Measurements from ENCODE around the gene PRDM2. TPM values are rescaled to one million over a fixed set of nuclear protein-coding genes. Genes with fewer than 3 reads are reported as not detected.

Gene PRDM2
- polyA plus RNA-seq, 1 donor = 38.9 TPM

DNA sequence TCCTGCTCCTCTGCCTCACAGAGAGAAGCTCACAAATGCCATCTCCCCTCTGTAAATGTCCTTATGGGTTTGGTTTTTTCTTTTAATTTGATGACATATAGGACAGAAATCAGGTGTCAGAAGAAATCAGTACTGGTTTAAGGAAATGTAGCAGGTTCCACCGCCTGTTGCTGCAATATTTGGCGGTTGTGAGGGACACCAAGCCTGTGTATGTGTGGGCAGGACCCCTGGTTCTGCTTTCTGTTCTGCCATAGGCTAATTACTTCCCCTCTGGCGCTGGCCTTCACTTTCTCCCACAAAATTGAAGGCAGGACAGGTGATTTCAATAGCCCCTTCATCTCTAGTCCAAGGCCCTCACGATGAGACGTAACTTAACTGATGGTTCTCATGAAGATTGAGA is 69.2 kb downstream of the PRDM2 start:
- DNase-seq = no peak

- DNase-seq = no peak
These were observed 69.8 kb downstream of the PRDM2 start for GRCh38 chr1:13769830-13770229.

DNA sequence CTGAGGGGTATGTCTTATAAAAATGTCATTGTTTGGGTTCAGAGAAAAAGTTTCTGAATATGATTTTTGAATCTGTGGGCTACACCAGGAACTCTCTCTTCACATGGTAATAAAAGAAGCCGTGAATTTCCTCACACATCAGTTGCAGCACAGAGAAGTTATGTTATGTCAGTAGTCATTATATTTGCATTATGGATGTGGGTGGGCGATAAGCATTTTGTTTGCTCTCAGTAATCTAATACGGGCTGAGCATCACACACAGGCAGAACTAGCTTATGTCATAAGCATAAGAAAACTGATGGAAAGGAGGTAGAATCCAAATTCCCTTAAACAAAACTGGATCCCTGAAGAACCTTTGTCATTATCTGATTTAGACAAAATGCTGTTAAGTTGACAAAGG is 70.8 kb downstream of the PRDM2 start:
- no peak for DNase-seq

- DNase-seq = no peak
These were observed 71.8 kb downstream of the PRDM2 start for GRCh38 chr1:13771745-13772144.

GRCh38 chr1:13772271-13772670 is 72.3 kb downstream of the PRDM2 start:
- no peak for DNase-seq

- no peak for DNase-seq
These were observed 74.1 kb downstream of the PRDM2 start for GRCh38 chr1:13774121-13774520.

DNA sequence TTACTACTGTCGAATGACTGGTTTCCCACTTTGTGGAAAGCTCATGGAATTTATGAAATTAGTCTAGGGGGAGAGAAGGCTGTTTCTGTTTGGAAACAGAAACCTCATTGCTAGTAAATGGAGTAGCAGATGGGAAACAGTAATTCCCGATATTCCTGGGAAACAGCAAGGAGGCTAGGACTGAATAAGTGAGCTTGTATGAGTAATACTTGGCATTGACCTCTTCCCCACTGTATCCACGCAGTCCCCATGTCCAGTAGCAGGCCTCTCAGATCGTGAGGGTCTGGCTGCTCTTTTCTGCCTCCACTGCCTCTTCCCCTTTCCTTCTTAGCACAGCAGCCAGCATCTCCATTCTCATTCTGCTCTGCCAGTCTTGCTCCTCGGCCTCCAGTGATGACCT is 75.5 kb downstream of the PRDM2 start:
- DNase-seq = peak; percentile 72

DNA sequence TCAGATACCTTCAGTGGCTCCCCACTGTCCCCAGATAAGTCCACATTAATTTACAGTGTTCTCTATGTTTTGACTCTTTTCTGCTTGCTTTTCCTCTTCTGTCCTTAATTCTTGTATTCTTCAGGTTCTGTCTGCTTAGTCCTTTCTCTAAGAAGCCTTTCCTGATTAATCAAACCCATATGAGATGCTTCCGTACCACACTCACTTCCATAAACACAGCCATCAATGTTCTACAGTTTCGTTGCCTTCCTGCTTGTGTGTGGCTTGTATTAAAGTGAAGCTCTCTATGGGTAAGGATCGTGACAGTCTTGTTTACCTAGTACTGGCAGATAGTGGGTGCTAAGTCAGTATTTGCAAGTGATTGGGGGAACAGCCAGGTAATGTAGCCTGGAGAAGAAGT is 75.9 kb downstream of the PRDM2 start:
- DNase-seq = no peak

- DNase-seq = no peak
These were observed 78.4 kb downstream of the PRDM2 start for GRCh38 chr1:13778431-13778830.

DNA sequence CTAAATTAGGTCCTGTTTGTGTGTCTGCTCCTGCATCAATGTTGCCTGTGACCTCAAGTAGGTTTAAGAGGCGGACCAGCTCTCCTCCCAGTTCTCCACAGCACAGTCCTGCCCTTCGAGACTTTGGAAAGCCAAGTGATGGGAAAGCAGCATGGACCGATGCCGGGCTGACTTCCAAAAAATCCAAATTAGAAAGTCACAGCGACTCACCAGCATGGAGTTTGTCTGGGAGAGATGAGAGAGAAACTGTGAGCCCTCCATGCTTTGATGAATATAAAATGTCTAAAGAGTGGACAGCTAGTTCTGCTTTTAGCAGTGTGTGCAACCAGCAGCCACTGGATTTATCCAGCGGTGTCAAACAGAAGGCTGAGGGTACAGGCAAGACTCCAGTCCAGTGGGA is 79.9 kb downstream of the PRDM2 start:
- no peak for DNase-seq

- no peak for DNase-seq
These were observed 80.8 kb downstream of the PRDM2 start for GRCh38 chr1:13780780-13781179.

DNA sequence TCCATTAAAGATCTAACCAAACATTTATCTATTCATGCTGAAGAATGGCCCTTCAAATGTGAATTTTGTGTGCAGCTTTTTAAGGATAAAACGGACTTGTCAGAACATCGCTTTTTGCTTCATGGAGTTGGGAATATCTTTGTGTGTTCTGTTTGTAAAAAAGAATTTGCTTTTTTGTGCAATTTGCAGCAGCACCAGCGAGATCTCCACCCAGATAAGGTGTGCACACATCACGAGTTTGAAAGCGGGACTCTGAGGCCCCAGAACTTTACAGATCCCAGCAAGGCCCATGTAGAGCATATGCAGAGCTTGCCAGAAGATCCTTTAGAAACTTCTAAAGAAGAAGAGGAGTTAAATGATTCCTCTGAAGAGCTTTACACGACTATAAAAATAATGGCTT is 81.2 kb downstream of the PRDM2 start:
- no peak for DNase-seq

- peak; percentile 68 for DNase-seq
These were observed 82.1 kb downstream of the PRDM2 start for GRCh38 chr1:13781907-13782633.

DNA sequence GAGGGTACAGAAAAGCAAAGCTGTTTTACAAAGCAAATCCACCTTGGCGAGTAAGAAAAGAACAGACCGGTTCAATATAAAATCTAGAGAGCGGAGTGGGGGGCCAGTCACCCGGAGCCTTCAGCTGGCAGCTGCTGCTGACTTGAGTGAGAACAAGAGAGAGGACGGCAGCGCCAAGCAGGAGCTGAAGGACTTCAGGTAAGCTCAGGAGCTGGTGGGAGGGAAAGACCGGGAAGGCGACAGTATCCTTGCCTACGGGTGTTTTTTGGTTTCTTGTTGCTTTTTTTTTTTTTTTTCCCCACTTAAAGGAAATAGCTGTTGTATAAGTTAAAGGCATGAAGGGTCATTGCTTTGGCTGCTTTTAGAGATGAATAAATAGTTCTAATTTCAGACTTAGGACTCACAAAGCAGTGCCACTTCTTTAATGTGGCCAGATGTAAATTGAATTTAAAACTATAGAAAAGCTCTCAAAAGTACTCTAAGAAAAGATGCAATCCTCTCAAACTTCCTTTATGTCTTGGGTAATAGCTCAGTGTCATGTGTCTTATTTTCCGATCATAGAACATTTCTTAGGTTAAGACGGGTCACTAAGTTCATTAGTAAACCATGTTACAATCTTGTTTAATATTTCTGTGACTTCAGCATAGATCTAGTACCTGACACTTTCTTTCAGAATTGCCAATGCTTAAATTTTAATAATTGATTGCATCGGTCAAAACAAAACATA is 82.8 kb downstream of the PRDM2 start:
- DNase-seq = no peak

- no peak for DNase-seq
These were observed 83.6 kb downstream of the PRDM2 start for GRCh38 chr1:13783551-13783950.

DNA sequence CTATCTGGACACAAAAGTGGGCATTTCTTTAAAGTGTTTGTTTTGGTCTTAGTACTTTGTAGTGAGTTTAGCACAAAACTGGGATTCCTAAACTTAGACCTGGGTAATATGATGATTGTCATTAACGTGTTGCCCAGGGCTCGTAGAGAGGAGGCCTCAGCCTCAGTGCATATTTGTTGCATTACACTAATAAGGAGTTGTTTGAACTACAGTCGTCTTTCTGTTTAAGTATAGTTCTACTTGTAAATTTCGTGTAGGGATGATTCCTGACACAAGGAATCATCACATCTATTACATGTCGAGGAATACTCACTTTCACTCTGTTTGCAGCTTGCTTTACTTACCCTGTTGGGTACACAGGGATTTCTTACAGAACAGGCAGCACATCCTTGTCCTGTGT is 85.0 kb downstream of the PRDM2 start:
- DNase-seq = no peak

DNA sequence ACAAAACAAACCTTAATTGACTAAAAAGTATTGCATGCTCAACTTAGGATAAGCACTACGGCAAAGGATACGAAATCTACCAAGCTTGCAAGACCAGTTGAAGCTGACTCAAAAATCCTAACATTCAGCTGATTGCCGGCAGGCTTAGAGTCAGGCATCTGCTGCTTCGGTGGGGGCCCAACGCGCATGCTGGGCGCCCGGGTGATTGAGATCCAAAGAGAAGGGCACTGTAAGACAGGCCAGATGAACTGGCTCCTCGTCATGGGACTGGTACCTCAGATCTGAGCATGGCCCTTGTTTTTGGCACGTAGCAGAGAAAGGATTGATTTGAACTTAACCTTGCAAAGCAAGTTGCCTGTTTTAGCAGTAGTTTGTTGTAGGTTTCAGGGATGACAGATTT is 86.6 kb downstream of the PRDM2 start:
- no peak for DNase-seq

GRCh38 chr1:13788795-13789194 is 88.8 kb downstream of the PRDM2 start:
- no peak for DNase-seq

DNA sequence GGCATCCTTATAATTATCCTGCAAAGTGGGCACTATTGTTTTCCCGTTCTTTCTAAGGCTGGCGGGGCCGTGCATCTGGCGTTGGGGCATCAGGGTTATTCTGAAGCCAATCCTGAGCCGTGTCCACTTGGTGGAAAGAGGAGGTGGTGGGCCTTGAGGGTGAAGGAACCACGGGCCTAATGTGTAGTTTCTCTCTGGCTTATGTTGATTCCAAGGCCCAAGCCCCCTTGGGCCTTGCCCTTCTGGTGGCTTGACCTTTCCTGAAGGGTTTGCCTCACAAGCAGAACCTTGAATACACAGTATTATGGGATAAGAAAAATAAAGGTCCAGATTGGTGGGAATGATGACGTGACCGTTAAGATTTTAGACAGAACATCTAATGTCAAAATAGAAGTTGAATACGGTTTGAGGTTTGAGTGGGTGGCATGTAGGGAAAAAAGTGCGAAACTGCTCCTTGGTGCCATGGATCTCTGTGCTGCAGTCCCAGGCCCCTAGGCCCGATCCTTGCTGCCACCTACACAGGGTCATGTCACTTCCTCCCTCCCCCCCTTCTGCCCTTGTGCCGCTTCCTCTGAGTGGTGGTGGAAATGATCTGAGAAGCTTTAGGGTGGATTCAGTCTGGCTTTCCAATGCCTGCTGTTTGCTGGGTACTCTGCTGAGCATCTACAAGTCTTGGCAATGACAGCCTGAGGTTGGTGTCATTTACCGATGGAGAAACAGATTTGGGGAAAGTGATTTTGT is 90.5 kb downstream of the PRDM2 start:
- DNase-seq = no peak

GRCh38 chr1:13792419-13792818 is 92.4 kb downstream of the PRDM2 start:
- no peak for DNase-seq

- no peak for DNase-seq
These were observed 93.2 kb downstream of the PRDM2 start for GRCh38 chr1:13793088-13793730.

GRCh38 chr1:13794231-13795187 is 94.5 kb downstream of the PRDM2 start:
- DNase-seq = no peak

Measured in hindlimb muscle (tissue), 1 donor.